ENCODE data around the gene TMEM141. TPM values are rescaled to one million over a fixed set of nuclear protein-coding genes. Genes with fewer than 3 reads are reported as not detected.
"Not testable (repeated sequence)": the region's sequence is repeated elsewhere in the genome, so short reads cannot be mapped to it uniquely, and the experiment has no call there.

Gene TMEM141
- total RNA-seq, 2 donors from 2014 or later: 16.5 to 21.8 TPM

- H3K36me3 Mint-ChIP-seq (ENCODE audit: low read depth): no peaks in the 10 kb centered on the region
- H3K4me1 Mint-ChIP-seq: no peaks in the 10 kb centered on the region
- ATAC-seq (no peak), DNase-seq (no peak)
- H3K27ac Mint-ChIP-seq: no peak overlapping the region
- no peak overlapping the region for H3K4me3 Mint-ChIP-seq
- peaks cover 7% of the 10 kb centered on the region for H3K27me3 Mint-ChIP-seq
- no peaks in the 10 kb centered on the region for H3K9me3 ChIP-seq (ENCODE audit: control insufficient read depth, low read length, poor library complexity, severe bottlenecking)
Observed at GRCh38 chr9:136759436-136760325, 31.5 kb upstream of the TMEM141 start.

- H3K27ac Mint-ChIP-seq: no peak overlapping the region
- ATAC-seq (no peak), DNase-seq (no peak)
- H3K36me3 Mint-ChIP-seq (ENCODE audit: low read depth): no peaks in the 10 kb centered on the region
- H3K4me3 Mint-ChIP-seq: no peak overlapping the region
- peaks cover 7% of the 10 kb centered on the region for H3K27me3 Mint-ChIP-seq
- no peaks in the 10 kb centered on the region for H3K4me1 Mint-ChIP-seq
- H3K9me3 ChIP-seq (ENCODE audit: control insufficient read depth, low read length, poor library complexity, severe bottlenecking): no peaks in the 10 kb centered on the region
Observed at GRCh38 chr9:136760424-136760823, 30.7 kb upstream of the TMEM141 start.

- H3K27ac Mint-ChIP-seq, H3K27me3 Mint-ChIP-seq: not testable (repeated sequence)
Observed at GRCh38 chr9:136760834-136761544, 30.2 kb upstream of the TMEM141 start.

GRCh38 chr9:136761545-136761981 lies 29.6 kb upstream of the TMEM141 start:
- ATAC-seq (no peak), DNase-seq (no peak)
- Mint-ChIP-seq H3K36me3 (ENCODE audit: low read depth) (no peaks in the 10 kb centered on the region), H3K4me1 (peaks cover 5% of the 10 kb centered on the region), H3K27me3 (peaks cover 7% of the 10 kb centered on the region), H3K4me3 (no peak overlapping the region), H3K27ac (no peak overlapping the region)
- no peaks in the 10 kb centered on the region for H3K9me3 ChIP-seq (ENCODE audit: control insufficient read depth, low read length, poor library complexity, severe bottlenecking)

More at GRCh38 chr9:136760834-136761544, 30.2 kb upstream of the TMEM141 start:
- H3K9me3 ChIP-seq (ENCODE audit: control insufficient read depth, low read length, poor library complexity, severe bottlenecking); H3K4me3 Mint-ChIP-seq; DNase-seq; ATAC-seq; H3K4me1 Mint-ChIP-seq; H3K36me3 Mint-ChIP-seq (ENCODE audit: low read depth): not testable (repeated sequence)

GRCh38 chr9:136762221-136762691 lies 28.9 kb upstream of the TMEM141 start:
- H3K4me3 Mint-ChIP-seq: no peak overlapping the region
- H3K9me3 ChIP-seq (ENCODE audit: control insufficient read depth, low read length, poor library complexity, severe bottlenecking): no peaks in the 10 kb centered on the region

GRCh38 chr9:136762915-136763648 lies 28.1 kb upstream of the TMEM141 start:
- Mint-ChIP-seq H3K36me3 (ENCODE audit: low read depth) (no peaks in the 10 kb centered on the region), H3K27ac (no peak overlapping the region), H3K4me1 (peaks cover 11% of the 10 kb centered on the region), H3K27me3 (peaks cover 18% of the 10 kb centered on the region), H3K4me3 (no peak overlapping the region)
- H3K9me3 ChIP-seq (ENCODE audit: control insufficient read depth, low read length, poor library complexity, severe bottlenecking): no peaks in the 10 kb centered on the region
- DNase-seq (peak in 2 of 3 donors; percentile 30 to 42), ATAC-seq (peak; percentile 29)

More at GRCh38 chr9:136762221-136762691, 28.9 kb upstream of the TMEM141 start:
- Mint-ChIP-seq H3K27ac (no peak overlapping the region), H3K27me3 (peaks cover 13% of the 10 kb centered on the region), H3K4me1 (peaks cover 11% of the 10 kb centered on the region), H3K36me3 (ENCODE audit: low read depth) (no peaks in the 10 kb centered on the region)
- ATAC-seq (no peak), DNase-seq (no peak)

GRCh38 chr9:136763649-136764035 lies 27.5 kb upstream of the TMEM141 start:
- H3K9me3 ChIP-seq (ENCODE audit: control insufficient read depth, low read length, poor library complexity, severe bottlenecking): no peaks in the 10 kb centered on the region
- DNase-seq (no peak), ATAC-seq (no peak)
- Mint-ChIP-seq H3K27me3 (peaks cover 20% of the 10 kb centered on the region), H3K4me1 (peaks cover 11% of the 10 kb centered on the region), H3K27ac (no peak overlapping the region), H3K4me3 (no peak overlapping the region), H3K36me3 (ENCODE audit: low read depth) (no peaks in the 10 kb centered on the region)

- Mint-ChIP-seq H3K27ac (no peak within 1 kb of the TSS), H3K4me3 (no peak within 1 kb of the TSS), H3K27me3 (peaks cover 20% of the 10 kb centered on the region), H3K36me3 (ENCODE audit: low read depth) (no peaks in the 10 kb centered on the region), H3K4me1 (peaks cover 11% of the 10 kb centered on the region)
- no peak for ATAC-seq
- no peak for DNase-seq
- no peaks in the 10 kb centered on the region for H3K9me3 ChIP-seq (ENCODE audit: control insufficient read depth, low read length, poor library complexity, severe bottlenecking)
Observed at GRCh38 chr9:136764301-136764891, 26.7 kb upstream of the TMEM141 start, which contains the start of gene LCN15. Gene LCN15 (minus strand): TSS chr9:136764518. CDS start chr9:136764488, 30 bp downstream.

- no peak overlapping the region for H3K4me3 Mint-ChIP-seq
- no peaks in the 10 kb centered on the region for H3K9me3 ChIP-seq (ENCODE audit: control insufficient read depth, low read length, poor library complexity, severe bottlenecking)
- no peak overlapping the region for H3K27ac Mint-ChIP-seq
- peaks cover 16% of the 10 kb centered on the region for H3K27me3 Mint-ChIP-seq
- ATAC-seq (no peak), DNase-seq (no peak)
- peaks cover 16% of the 10 kb centered on the region for H3K4me1 Mint-ChIP-seq
- no peaks in the 10 kb centered on the region for H3K36me3 Mint-ChIP-seq (ENCODE audit: low read depth)
Observed at GRCh38 chr9:136765041-136765440, 26.1 kb upstream of the TMEM141 start.

- Mint-ChIP-seq H3K27me3 (peaks cover 13% of the 10 kb centered on the region), H3K27ac (peak overlapping the region; percentile 54), H3K4me3 (peak overlapping the region; percentile 43), H3K4me1 (peaks cover 16% of the 10 kb centered on the region)
- DNase-seq; H3K36me3 Mint-ChIP-seq (ENCODE audit: low read depth); H3K9me3 ChIP-seq (ENCODE audit: control insufficient read depth, low read length, poor library complexity, severe bottlenecking): not testable (repeated sequence)
- ATAC-seq: peak; percentile 41
Observed at GRCh38 chr9:136765745-136766409, 25.3 kb upstream of the TMEM141 start.

GRCh38 chr9:136766410-136767120 lies 24.6 kb upstream of the TMEM141 start:
- Mint-ChIP-seq H3K27ac (peak overlapping the region; percentile 96), H3K4me1 (peaks cover 16% of the 10 kb centered on the region), H3K27me3 (peaks cover 13% of the 10 kb centered on the region), H3K4me3 (peak overlapping the region; percentile 82)
- not testable (repeated sequence) for H3K36me3 Mint-ChIP-seq (ENCODE audit: low read depth); H3K9me3 ChIP-seq (ENCODE audit: control insufficient read depth, low read length, poor library complexity, severe bottlenecking)
- peak; percentile 55 for ATAC-seq
- peak; percentile 33 to 47 (median 37) for DNase-seq

All from T-helper 17 cell (primary cell).